ENCODE results near the gene TRAIP. TPM values are rescaled to one million over a fixed set of nuclear protein-coding genes. Genes with fewer than 3 reads are reported as not detected.

Gene TRAIP
- 7.5 to 12.4 TPM (median 11.7 TPM) in 5 replicates for total RNA-seq (2022; extraction: Qiagen RNA extraction)

DNA sequence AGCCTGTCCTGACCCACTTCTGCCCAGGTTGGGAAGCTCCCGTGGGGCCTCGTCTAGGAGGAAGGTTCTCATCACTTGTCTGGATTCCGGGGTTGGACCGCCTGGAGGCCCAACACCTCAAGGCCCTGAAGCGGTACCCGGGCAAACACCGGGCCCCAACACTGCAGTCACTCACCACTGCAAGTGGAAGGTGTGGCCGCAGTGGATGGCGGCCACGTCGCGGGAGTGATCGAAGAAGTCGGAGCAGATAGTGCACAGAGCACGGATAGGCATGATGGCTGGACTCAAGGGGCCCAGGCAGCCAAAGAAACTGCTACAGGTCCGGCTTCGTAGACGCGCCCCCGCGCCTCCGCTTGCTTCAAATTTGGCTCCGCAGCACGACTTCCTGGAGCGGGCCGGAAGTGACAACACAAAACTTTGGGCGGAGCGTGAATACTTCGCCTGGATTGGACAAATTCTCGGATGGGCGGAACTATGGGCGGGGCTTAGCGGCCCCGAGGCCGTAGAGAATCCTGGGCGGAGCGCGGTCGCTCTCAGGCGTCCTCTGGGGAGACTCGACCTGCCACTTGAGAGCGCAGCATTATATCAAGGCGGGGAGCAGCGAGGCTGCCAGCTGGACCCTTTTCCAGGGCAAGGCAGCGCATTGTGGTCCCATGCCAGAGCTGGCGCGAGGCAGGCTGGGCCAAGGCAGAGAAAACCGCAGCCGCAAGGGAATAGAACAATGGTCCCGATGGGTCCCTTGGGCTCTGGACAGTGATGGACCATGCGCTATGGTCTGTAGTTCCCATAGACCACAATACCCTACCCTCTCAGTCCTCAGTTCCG lies at the start of gene TRAIP:
Gene TRAIP, minus strand, starts transcription at position 384 of the 825 bp plus-strand sequence. Its CDS starts 111 bp downstream, at position 273.

GRCh38 chr3:49903451-49904424 lies 47.4 kb upstream of the TRAIP start, which contains the start of gene MST1R:
Gene MST1R, minus strand, starts transcription at chr3:49903873. Its CDS starts 264 bp downstream, at chr3:49903609.

DNA sequence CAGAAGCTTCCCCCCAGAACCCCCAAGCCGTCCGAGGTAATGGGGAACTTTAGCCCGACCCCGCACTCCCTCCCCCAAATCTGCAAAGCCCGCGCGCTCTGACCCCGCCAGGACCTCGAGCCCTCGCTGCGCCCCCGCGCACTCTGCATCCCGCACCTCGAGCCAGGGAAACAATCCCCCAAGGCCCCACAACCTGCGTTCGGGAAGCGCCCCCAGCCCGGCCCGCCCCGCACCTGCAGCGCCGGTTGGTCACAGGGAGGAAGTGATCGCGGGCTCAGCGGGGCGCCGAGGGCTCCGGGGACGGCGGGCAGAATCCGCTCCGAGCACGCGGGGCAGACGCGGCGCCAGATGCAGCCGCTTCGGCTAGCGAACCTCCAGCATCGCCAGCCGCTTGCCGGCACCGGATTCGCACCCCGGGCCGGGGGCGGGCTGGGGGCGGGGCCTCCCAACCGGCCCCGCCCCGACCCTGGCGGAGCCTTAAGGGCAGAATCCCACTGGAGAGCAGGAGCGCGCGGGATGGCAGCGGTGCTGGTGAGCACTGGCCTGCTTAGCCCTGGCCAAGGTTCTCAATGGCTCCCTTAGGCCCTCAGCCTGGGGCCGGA lies 13.3 kb upstream of the TRAIP start, which contains the start of gene CAMKV:
Gene CAMKV, minus strand, starts transcription at position 382 of the 602 bp plus-strand sequence. CDS start 7,518 bp downstream, outside the sequence.

DNA sequence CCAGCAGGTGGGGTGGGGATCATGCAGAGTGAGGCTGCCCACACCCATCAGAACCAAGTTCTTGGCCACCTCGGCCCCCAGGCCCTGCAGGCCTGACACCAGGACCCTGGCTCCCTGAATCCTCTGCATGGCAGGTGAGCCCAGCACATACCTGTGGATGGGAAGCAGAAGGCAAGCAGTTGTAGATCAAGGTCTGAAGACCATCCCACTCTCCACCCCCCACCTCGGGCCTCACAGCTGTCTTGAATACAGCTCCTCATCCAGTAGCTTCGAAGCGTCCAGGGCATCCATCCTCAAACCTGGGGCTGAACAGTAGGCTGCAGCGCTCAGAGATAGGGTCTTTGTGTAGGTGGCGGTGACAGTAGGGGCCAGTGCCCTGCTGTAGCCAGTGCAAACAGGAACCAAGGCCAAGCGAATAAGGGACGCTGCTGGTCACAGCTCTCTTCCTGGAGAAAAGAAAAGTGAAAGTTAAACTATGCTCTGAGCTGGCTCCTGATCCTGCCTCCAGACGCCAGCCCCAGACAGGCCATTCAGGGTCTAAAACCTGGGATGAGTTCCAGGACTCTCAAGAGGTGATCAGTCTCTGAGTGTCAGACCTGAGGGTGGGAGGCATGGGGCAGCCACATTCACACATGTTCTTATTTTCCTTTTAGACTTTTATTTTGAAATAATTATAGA lies 42.7 kb downstream of the TRAIP start, which contains the start of gene UBA7:
Gene UBA7, minus strand, starts transcription at position 457 of the 678 bp plus-strand sequence. Its CDS starts 166 bp downstream, at position 291.

DNA sequence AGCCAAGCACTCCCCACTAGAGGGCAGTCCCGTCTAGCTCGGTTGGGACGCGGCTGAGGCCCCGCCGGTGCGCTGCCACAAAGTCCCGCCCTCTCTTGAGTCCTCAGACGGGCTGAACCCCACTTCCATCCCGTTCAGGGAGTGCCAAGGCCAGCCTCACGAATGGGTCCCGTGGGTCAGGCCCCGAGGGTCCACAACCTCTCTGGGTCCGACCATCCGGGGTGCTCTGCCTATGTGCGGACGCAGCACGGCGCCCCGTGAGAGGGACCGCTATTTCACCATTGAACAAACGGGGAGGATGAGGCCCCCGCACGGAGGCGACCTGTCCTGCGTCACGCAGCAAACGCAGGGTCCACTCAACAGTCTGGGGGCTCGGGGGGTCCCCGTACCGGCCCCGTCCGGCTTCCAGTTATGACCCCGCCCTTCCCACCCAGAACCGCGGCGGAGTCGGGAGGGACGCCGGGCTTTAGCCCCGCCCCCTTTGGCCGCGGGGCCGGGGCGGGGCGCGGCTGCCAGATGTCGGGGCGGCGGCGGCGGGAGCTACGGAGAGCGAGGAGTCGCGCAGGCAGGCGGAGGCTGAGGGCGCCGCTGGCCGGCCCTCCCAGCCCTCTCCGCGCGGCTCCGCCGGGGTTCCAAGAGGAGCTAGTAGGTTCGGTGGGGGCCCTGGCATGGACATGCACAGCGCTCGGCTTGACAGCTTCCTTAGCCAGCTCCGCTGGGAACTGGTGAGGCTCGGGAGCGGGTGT lies 53.5 kb downstream of the TRAIP start, which contains the start of gene INKA1:
Gene INKA1, plus strand, starts transcription at position 543 of the 746 bp plus-strand sequence. Its CDS starts 132 bp downstream, at position 675.

DNA sequence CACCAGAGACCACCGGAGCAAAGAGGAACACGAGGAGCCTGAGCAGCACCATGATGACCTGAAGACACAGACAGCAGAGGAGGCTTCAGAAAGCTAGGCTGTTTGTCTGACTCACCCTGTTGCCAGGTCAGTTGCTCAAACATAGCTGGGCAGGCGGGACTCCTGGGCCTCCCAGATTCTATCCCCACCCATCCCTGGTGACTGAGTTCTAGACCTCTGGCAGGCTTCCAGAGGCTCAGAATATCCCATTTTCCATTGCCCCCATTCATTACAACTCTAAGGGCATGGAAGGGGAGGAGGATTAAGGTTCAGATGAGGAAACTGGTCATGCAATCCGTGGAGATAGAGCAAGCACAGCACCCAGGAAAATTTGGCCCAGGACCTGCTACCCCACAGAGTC lies 56.6 kb downstream of the TRAIP start, which contains the start of gene CDHR4:
Gene CDHR4, minus strand, starts transcription at position 113 of the 400 bp plus-strand sequence. Its CDS starts 61 bp downstream, at position 52.

DNA sequence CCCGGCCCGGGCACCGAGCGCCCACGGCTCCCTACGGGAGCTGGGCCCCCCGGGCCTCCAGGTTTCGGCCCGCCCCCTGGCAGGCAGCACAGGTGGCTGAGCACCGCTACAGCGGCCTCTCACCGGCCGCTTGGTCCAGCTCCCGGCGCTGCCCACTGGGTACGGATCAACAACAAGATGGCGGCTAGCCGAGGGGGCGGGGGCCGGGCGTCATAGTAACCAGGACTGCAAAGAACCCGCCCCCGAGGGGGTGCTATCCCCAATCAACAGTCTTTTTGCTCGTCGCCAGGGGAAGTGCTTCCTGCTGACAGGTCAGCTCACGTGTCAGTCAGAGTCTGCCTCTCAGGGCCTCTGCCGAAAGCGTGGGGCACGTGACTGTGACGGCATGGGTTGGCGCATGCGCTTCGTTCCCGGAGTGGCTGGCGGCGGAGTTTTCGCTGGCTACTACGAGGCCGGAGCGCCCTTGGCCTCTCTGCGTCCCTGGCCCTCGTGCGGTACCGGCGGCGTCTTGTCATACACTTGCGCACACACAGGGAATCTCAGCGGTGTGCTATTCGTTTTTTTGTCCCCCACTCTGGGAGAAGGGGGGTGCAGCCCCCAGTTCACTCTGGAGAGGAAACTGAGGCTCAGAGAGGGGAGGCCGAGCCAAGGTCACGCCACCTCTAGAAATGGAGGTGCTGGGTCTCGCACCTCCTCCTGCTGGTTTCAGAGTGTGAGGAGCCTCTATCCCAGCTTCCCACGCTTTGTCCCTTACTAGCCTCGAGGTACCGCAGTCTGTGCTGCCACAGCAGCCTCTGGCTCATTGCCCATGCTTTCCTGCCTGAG lies 69.8 kb downstream of the TRAIP start, which contains the start of gene IP6K1:
Gene IP6K1, minus strand, starts transcription at position 186 of the 825 bp plus-strand sequence. CDS start 38,502 bp downstream, outside the sequence.

Other genes starting within 250 kb of the TRAIP start
- 53.9 to 74.4 TPM (median 69.9 TPM) in 5 replicates for gene APEH, start 182.2 kb downstream of the TRAIP start, total RNA-seq (2022; extraction: Qiagen RNA extraction)
- 0.83 to 2.4 TPM (median 1.4 TPM) in 5 replicates for gene MST1, start 167.1 kb downstream of the TRAIP start, total RNA-seq (2022; extraction: Qiagen RNA extraction)
- gene RNF123, start 167.0 kb downstream of the TRAIP start, total RNA-seq (2022; extraction: Qiagen RNA extraction) = 8.5 to 16.5 TPM (median 14.4 TPM) in 5 replicates
- gene AMIGO3, start 136.9 kb downstream of the TRAIP start, total RNA-seq (2022; extraction: Qiagen RNA extraction) = 0.09 to 0.83 TPM (median 0.49 TPM) in 5 replicates
- 12.4 to 19.0 TPM (median 17.7 TPM) in 5 replicates for gene GMPPB, start 132.6 kb downstream of the TRAIP start, total RNA-seq (2022; extraction: Qiagen RNA extraction)
- 18.6 to 23.7 TPM (median 22.4 TPM) in 5 replicates for gene IP6K1, start 70.0 kb downstream of the TRAIP start, total RNA-seq (2022; extraction: Qiagen RNA extraction)
- gene CDHR4, start 56.7 kb downstream of the TRAIP start, total RNA-seq (2022; extraction: Qiagen RNA extraction) = 0.15 to 0.26 TPM (median 0.24 TPM) in 5 replicates
- gene INKA1, start 53.3 kb downstream of the TRAIP start, total RNA-seq (2022; extraction: Qiagen RNA extraction) = 1.6 to 2.2 TPM (median 2.0 TPM) in 5 replicates
- 0.25 to 0.72 TPM (median 0.26 TPM) in 5 replicates for gene UBA7, start 42.6 kb downstream of the TRAIP start, total RNA-seq (2022; extraction: Qiagen RNA extraction)
- 0.15 to 0.32 TPM (median 0.21 TPM) in 5 replicates for gene CAMKV, start 13.3 kb upstream of the TRAIP start, total RNA-seq (2022; extraction: Qiagen RNA extraction)
- 3.6 to 6.7 TPM (median 6.1 TPM) in 5 replicates for gene MST1R, start 47.3 kb upstream of the TRAIP start, total RNA-seq (2022; extraction: Qiagen RNA extraction)
- gene MON1A, start 73.2 kb upstream of the TRAIP start, total RNA-seq (2022; extraction: Qiagen RNA extraction) = 5.1 to 9.3 TPM (median 8.0 TPM) in 5 replicates
- 24.8 to 27.8 TPM (median 25.9 TPM) in 5 replicates for gene RBM6, start 83.6 kb upstream of the TRAIP start, total RNA-seq (2022; extraction: Qiagen RNA extraction)
- 27.0 to 42.6 TPM (median 37.4 TPM) in 5 replicates for gene RBM5, start 232.4 kb upstream of the TRAIP start, total RNA-seq (2022; extraction: Qiagen RNA extraction)

Data from A549 treated with dexamethasone at 1 μM for 4 hours (cell line).